Epithelial cell of esophagus (primary cell): ENCODE data around the gene CCDC50.

Source experiments
- DNase-seq: peaks from one replicate; pipeline ENCODE4 v3.0.0; 2010; ENCODE audit warnings: low read depth
- H3K4me3 ChIP-seq: 2 replicates; pipeline ENCODE4 v1.5.1; 2011; ENCODE audit warnings: mild to moderate bottlenecking, low read length, control low read depth
- CTCF ChIP-seq: IDR thresholded peaks from 2 replicates; pipeline ENCODE4 v1.5.1; 2011; ENCODE audit warnings: low read depth, mild to moderate bottlenecking, low read length, control low read depth, inconsistent platforms; ENCODE audit not compliant: insufficient read depth; ENCODE audit errors: missing control alignments

The CCDC50 gene

DNA sequence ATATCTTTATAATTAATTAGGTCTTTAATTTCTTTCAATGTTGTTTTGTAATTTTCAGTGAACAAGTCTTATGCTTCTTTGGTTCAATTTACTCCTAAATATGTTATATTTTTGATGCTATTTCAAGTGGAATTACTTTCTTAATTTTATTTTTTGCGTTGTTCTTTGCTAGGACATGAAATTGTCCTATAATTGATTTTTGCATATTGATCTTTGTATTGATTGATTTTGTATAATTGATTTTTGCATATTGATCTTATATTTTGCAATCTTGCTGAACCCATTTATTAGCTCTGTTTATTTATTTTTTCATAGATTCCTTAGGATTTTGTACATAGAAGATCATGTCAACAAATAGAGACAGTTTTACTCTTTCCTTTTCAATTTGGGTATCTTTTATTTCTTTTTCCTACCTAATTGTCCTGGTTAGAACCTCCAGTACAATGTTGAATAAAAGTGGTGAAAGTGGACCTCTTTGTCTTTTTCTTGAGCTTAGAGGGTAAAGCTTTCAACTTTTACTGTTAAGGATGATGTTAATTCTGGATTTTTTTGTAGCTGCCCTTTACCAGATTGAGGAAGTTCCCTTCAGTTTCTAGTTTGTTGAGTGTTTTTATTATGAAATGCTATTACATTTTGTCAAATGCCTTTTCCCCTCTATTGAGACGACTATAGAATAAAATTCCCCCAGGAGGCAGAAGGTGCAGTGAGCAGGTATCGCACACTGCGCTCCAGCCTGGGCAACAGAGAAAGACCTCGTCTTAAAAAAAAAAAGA lies 36.8 kb upstream of the CCDC50 start:
- H3K4me3 ChIP-seq: no peak overlapping the region
- DNase-seq: no peak
- no peak for TF ChIP-seq CTCF

DNA sequence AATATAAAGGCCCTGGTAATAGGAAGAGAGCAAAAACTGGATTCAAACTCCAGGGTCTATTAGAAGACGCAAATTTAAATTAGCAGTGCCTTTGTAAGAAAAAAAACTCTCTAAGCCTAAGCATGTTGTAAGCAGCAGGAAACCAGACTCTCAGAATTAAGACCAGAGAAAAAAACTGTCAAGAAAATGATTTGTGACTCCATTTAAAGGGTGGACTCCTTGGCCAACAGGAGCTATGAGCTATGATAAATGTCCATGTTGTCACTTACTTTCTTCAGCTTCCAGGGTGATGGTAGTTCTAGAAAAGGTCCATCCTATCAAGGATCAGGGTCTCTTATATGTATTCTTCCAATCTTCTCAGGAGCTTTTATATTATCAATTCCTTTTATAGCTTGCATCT lies 34.9 kb upstream of the CCDC50 start:
- no peak for DNase-seq
- no peak for TF ChIP-seq CTCF
- H3K4me3 ChIP-seq: no peak overlapping the region

DNA sequence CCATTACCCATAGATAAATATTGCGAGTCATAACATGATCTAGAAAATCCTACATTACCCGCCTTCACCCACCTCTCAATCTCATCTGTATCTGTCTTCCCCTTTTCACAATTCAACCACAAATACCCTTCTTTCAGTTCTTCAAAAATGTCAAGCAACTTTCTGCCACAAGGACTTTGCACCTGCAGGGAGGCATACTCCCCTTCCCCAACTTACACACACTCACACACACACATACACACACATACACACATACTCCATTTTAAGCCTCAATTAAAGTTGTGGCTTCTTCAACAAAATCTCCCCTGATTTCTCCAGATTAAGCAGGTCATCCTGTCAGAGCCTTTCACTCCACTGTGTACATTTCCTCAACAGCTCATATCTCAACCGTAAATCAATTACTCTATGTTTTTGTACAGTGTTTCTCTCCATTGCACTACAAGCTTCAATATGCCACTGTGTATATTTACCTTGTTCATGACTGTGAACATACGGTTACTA lies 33.1 kb upstream of the CCDC50 start:
- TF ChIP-seq CTCF: no peak

DNA sequence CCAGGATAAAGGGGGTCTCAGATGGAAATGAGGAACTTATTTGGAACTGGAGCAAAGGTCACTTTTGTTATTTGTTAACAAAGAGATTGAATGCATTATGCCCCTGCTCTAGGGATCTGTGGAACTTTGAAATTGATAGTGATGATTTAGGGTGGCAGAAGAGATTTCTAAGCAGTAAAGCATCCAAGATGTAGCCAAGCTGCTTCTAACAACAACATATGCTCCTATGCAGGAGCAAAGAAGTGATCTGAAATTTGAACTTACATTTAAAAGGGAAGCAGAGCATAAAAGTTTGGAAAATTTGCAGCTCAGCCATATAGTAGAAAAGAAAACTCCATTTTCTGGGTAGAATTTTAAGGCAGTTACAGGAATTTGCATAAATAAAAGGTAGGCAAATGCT lies 30.3 kb upstream of the CCDC50 start:
- no peak overlapping the region for H3K4me3 ChIP-seq
- no peak for DNase-seq
- TF ChIP-seq CTCF: no peak

More for the DNA sequence above, 33.1 kb upstream of the CCDC50 start:
- no peak overlapping the region for H3K4me3 ChIP-seq
- no peak for DNase-seq

GRCh38 chr3:191300422-191300821 lies 28.8 kb upstream of the CCDC50 start:
- no peak for TF ChIP-seq CTCF
- no peak for DNase-seq
- no peak overlapping the region for H3K4me3 ChIP-seq

- no peak overlapping the region for H3K4me3 ChIP-seq
- no peak for TF ChIP-seq CTCF
- DNase-seq: no peak
Observed at GRCh38 chr3:191301017-191301416, 28.2 kb upstream of the CCDC50 start.
